SU-DHL-6 (cell line): Measurements from ENCODE around the gene ANKRD55.

Experiments
- H2AFZ ChIP-seq: fragments of 200-600 bp; sonication (generic); 2 replicates; pipeline ENCODE4 v1.6.1; 2014; ENCODE audit warnings: low read depth, mild to moderate bottlenecking, moderate library complexity, mixed read lengths, antibody characterized with exemption, low read length; ENCODE audit not compliant: severe bottlenecking
- H3F3A ChIP-seq: fragments of 200-600 bp; shearing (Covaris generic); 2 replicates; pipeline ENCODE4 v1.6.0; 2016; ENCODE audit warnings: antibody characterized with exemption, mild to moderate bottlenecking; ENCODE audit not compliant: insufficient read depth
- H3K27ac ChIP-seq: fragments of 200-600 bp; sonication (generic); 2 replicates; pipeline ENCODE4 v1.5.1; 2016; ENCODE audit warnings: low read depth, mild to moderate bottlenecking, low read length, moderate library complexity, mixed read lengths
- H3K27me3 ChIP-seq: fragments of 200-600 bp; sonication (generic), shearing (Covaris generic); 2 replicates; pipeline ENCODE4 v1.6.0; 2014; ENCODE audit warnings: mild to moderate bottlenecking, low read length
- H3K36me3 ChIP-seq: fragments of 200-600 bp; sonication (generic); 2 replicates; pipeline ENCODE4 v1.6.1; 2014; ENCODE audit warnings: mild to moderate bottlenecking, low read length, mixed read lengths
- H3K4me2 ChIP-seq: fragments of 300-600, 200-600 bp; shearing (Covaris generic), sonication (generic); 2 replicates; pipeline ENCODE4 v1.6.0; 2014; ENCODE audit warnings: low read length, low read depth, mild to moderate bottlenecking; ENCODE audit not compliant: poor library complexity, severe bottlenecking
- H3K4me3 ChIP-seq: fragments of 200-600 bp; sonication (generic); 2 replicates; pipeline ENCODE4 v1.5.1; 2014; ENCODE audit warnings: antibody characterized with exemption, low read length, mild to moderate bottlenecking, mixed read lengths; ENCODE audit not compliant: insufficient read depth, poor library complexity, severe bottlenecking
- H3K79me2 ChIP-seq: fragments of 200-600 bp; sonication (generic); 2 replicates; pipeline ENCODE4 v1.6.1; 2014; ENCODE audit warnings: mild to moderate bottlenecking, low read length, moderate library complexity; ENCODE audit not compliant: insufficient read depth
- H3K9ac ChIP-seq: fragments of 200-600 bp; sonication (generic); 2 replicates; pipeline ENCODE4 v1.7.0; 2014; ENCODE audit warnings: mild to moderate bottlenecking, low read length
- H3K9me2 ChIP-seq: fragments of 200-600 bp; sonication (generic); replicated peaks from 2 replicates; pipeline ENCODE4 v1.6.1; 2014; ENCODE audit warnings: low read length; ENCODE audit not compliant: insufficient read depth
- H3K9me3 ChIP-seq: fragments of 200-600 bp; sonication (generic); 2 replicates; pipeline ENCODE4 v1.6.1; 2014; ENCODE audit warnings: low read length, mixed read lengths; ENCODE audit not compliant: insufficient read depth
- H4K20me1 ChIP-seq: fragments of 200-600 bp; sonication (generic); 2 replicates; pipeline ENCODE4 v1.6.1; 2014; ENCODE audit warnings: low read depth, mild to moderate bottlenecking, antibody characterized with exemption, low read length, moderate library complexity, mixed read lengths
- EZH2phosphoT487 ChIP-seq: fragments of 200-600 bp; sonication (generic), shearing (Covaris generic); conservative IDR thresholded peaks from 2 replicates; pipeline ENCODE4 v1.6.1; 2018; ENCODE audit warnings: mild to moderate bottlenecking, antibody characterized with exemption, low read length, moderate library complexity, mixed read lengths
- TF ChIP-seq, protein P1 (sequence below): fragments of 200-600 bp; sonication (generic); IDR thresholded peaks from one replicate; pipeline ENCODE4 v1.5.1; 2017; ENCODE audit warnings: antibody characterized with exemption, mild to moderate bottlenecking, low read length, moderate library complexity; ENCODE audit not compliant: insufficient read depth, poor library complexity, severe bottlenecking

Gene ANKRD55

DNA sequence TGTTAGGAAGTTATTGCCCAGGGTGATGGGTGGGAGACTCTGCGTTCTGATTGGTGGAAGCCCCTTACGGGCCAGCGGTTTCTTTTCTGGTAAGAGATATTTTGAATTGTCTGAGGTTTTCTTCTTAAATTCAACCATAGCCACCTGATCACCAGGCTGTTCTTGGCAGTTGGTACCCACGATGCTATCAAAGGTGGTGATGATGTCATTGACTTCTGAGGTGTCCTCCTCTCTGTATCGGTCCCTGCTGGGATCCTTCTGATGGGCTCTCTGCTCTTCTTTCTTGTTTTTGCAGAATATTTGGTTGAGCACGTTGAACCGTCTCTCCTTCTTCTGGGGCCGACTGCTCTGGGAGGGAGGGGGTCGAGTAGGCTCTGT, 121.7 kb downstream of the ANKRD55 start:
- Histone ChIP-seq H3K9me2 (no peaks in the 10 kb centered on the region), H4K20me1 (no peaks in the 10 kb centered on the region), H3K9ac (no peak overlapping the region), H3K27me3 (no peaks in the 10 kb centered on the region), H3K36me3 (no peaks in the 10 kb centered on the region), H3K27ac (no peak overlapping the region), H3K4me2 (no peak overlapping the region), H2AFZ (no peak overlapping the region), H3K4me3 (no peak overlapping the region), H3K9me3 (no peaks in the 10 kb centered on the region), H3F3A (no peaks in the 10 kb centered on the region), H3K79me2 (no peaks in the 10 kb centered on the region)
- no peak for TF ChIP-seq EZH2phosphoT487
- TF ChIP-seq, protein P1, sequence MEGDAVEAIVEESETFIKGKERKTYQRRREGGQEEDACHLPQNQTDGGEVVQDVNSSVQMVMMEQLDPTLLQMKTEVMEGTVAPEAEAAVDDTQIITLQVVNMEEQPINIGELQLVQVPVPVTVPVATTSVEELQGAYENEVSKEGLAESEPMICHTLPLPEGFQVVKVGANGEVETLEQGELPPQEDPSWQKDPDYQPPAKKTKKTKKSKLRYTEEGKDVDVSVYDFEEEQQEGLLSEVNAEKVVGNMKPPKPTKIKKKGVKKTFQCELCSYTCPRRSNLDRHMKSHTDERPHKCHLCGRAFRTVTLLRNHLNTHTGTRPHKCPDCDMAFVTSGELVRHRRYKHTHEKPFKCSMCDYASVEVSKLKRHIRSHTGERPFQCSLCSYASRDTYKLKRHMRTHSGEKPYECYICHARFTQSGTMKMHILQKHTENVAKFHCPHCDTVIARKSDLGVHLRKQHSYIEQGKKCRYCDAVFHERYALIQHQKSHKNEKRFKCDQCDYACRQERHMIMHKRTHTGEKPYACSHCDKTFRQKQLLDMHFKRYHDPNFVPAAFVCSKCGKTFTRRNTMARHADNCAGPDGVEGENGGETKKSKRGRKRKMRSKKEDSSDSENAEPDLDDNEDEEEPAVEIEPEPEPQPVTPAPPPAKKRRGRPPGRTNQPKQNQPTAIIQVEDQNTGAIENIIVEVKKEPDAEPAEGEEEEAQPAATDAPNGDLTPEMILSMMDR, result no peak

DNA sequence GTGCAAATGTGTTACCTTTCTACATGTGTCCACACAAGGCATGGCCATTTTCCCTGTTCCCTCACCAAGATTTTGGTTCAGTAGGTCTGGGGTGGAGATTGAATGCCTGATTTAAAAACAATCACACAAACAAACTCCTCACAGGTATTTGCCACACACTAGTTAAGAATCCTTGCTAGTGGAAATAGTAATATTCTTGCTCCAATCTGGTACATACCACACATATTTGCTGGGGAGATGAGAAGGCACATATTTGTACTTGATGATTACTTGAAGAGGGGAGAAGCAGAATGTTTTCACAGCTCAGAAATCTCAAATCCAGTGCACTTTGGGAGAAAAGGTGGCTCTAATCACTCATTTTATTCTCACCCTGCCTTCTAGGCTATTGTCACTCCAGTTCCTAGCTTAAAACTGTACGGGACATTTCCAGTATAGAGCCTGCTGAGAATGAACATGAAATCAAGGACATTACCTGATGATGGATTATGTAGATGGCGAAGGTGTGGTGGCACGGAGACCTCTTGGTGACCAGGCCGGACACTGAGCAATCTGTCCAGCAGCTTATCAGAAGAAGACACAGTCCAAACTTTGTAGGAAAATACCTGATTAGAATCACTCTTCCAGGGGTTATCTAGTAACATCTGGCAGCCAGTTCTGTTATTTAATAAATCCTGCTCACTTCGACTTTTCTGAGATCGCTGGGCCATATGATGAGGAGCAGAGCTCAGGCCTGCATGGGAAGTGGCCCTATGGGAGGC, 122.3 kb downstream of the ANKRD55 start:
- Histone ChIP-seq H3K27ac (no peak overlapping the region), H2AFZ (no peak overlapping the region)
- TF ChIP-seq EZH2phosphoT487, result no peak
- TF ChIP-seq, protein P1, result no peak

DNA sequence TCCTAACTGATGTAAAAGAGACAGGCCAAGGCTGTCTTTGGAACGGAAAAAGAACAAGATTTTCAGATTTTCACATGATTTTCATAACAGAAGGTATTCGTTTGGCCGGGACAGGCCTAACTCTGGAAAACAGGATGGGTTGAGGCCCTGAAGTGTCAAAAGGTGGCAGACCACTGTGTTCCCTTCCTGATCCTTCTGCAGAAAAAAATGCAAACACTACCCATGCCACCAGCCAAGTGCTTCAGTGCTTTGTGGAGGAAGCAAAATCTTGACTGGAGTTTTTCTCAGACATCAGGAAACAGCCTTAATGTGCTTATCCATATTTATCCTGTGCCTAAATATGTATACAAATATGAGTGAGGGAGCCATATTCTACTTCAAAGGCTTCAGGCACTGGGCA, 124.9 kb downstream of the ANKRD55 start:
- H3K4me2 ChIP-seq, result no peak overlapping the region
- no peak overlapping the region for H3K4me3 ChIP-seq
- H3K36me3 ChIP-seq, result no peaks in the 10 kb centered on the region
- no peaks in the 10 kb centered on the region for H3K9me3 ChIP-seq
- no peaks in the 10 kb centered on the region for H3K27me3 ChIP-seq
- no peaks in the 10 kb centered on the region for H4K20me1 ChIP-seq
- H3F3A ChIP-seq, result no peaks in the 10 kb centered on the region
- TF ChIP-seq EZH2phosphoT487, result no peak
- TF ChIP-seq, protein P1, result no peak
- H3K79me2 ChIP-seq, result no peaks in the 10 kb centered on the region
- H2AFZ ChIP-seq, result no peak overlapping the region
- no peaks in the 10 kb centered on the region for H3K9me2 ChIP-seq
- no peak overlapping the region for H3K9ac ChIP-seq
- no peak overlapping the region for H3K27ac ChIP-seq

More for the DNA sequence above, 122.3 kb downstream of the ANKRD55 start:
- H3K9ac ChIP-seq, result no peak overlapping the region
- no peak overlapping the region for H3K4me2 ChIP-seq
- H3K9me2 ChIP-seq, result no peaks in the 10 kb centered on the region
- H3K79me2 ChIP-seq, result no peaks in the 10 kb centered on the region
- H3K27me3 ChIP-seq, result no peaks in the 10 kb centered on the region
- H3K36me3 ChIP-seq, result no peaks in the 10 kb centered on the region
- no peaks in the 10 kb centered on the region for H3K9me3 ChIP-seq
- no peak overlapping the region for H3K4me3 ChIP-seq
- H4K20me1 ChIP-seq, result no peaks in the 10 kb centered on the region
- H3F3A ChIP-seq, result no peaks in the 10 kb centered on the region
